CMK (cell line): Measurements from ENCODE around the gene RNF10.
"Not testable (repeated sequence)": the region's sequence is repeated elsewhere in the genome, so short reads cannot be mapped to it uniquely, and the experiment has no call there.

Source experiments
- DNase-seq: peaks from one replicate; pipeline ENCODE4 v3.0.0-alpha.2; 2010; ENCODE audit warnings: low read depth

RNF10 gene

DNA sequence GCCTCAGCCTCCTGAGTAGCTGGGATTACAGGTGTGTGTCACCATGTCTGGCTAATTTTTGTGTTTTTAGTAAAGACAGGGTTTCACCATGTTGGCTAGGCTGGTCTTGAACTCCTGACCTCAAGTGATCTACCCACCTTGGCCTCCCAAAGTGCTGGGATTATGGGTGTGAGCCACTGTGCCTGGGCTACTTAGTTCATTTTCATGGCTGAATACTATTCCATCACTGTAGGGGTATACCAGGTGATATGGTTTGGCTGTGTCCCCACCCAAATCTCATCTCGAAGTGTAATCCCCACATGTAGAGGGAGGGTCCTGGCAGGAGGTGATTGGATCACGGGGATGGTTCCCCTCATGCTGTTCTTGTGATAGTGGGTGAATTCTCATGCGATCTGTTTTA lies 83.0 kb downstream of the RNF10 start:
- DNase-seq: not testable (repeated sequence)

- DNase-seq: not testable (repeated sequence)
Measured at GRCh38 chr12:120617767-120618166, 83.6 kb downstream of the RNF10 start.

DNA sequence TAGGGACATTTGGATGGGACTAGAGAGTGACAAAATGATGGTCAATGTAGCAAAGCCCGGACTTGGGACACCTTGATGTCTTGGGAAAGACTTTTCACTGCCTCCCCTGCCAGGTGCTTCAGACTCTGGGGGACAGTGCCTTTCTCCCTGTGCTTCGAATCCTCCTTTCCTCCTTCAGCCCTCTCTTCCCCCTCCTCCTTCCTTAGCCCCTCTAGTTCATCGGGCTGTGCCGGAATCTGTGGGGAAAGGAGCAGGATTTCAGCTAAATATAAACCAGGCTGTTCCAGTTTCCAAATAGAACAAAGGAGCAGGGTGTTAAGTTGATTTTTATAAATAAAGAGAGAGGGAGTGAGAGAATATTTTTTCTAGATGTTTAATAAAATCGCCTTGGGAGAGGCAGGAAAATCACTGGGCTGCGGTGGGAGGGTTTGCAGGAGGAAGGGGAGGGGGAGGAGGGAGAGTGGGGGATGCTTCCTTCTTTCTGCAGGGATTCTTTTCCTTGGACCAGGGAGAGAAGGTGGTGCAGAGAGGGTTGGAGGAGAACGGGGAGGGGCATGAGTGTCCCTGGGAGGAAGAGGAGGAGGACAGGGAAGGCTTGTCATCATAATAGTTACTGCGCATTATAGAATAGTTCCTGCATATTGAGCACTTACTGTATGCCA lies 84.9 kb downstream of the RNF10 start:
- DNase-seq: no peak

DNA sequence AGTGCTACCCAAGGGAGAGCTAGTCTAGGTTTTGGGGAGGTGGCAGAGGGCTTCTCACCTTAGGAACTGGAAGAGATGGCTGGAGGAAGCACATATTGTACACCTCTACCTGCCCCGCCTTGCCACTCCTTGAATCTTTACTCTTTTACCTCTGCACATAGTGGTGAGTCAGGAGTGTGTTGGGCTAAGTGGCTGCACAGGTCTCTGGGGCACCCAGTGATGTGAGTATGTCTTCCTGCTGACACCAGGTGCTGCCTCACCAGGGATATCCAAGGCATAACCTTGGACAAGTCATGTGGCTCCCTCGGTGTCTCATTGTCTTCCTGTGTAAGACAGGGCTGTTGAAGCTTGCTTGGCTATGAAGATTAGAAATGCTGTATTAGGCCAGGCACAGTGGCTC lies 86.5 kb downstream of the RNF10 start:
- no peak for DNase-seq

- DNase-seq: no peak
Measured at GRCh38 chr12:120625557-120626419, 91.6 kb downstream of the RNF10 start.
